ENCODE data around the gene IFFO2.

IFFO2 gene

GRCh38 chr1:18948913-18949685 lies 7.4 kb downstream of the IFFO2 start:
- Histone ChIP-seq H3K27me3 (replicated peaks) (no peaks in the 10 kb centered on the region), H3K27ac (peak overlapping the region; percentile 73), H3K4me3 (ENCODE audit: low read depth, low read length) (no peak overlapping the region), H3K36me3 (replicated peaks) (no peaks in the 10 kb centered on the region)
- DNase-seq, result peak; percentile 66
- in situ Hi-C loops (cut with HindIII; ENCODE audit: low pct_ligation_motif_present, low sequenced_read_pairs), result no loop called here
- TF ChIP-seq CTCF (IDR thresholded peaks at IDR 0.05; ENCODE audit: low read depth, low read length, missing control alignments), result peak; percentile 41

GRCh38 chr1:18948048-18948912 lies 8.2 kb downstream of the IFFO2 start:
- H3K36me3 ChIP-seq (replicated peaks), result no peaks in the 10 kb centered on the region
- DNase-seq, result no peak
- H3K27me3 ChIP-seq (replicated peaks), result no peaks in the 10 kb centered on the region
- H3K4me3 ChIP-seq (ENCODE audit: low read depth, low read length), result no peak overlapping the region
- peak overlapping the region; percentile 73 for H3K27ac ChIP-seq
- in situ Hi-C loops (cut with HindIII; ENCODE audit: low pct_ligation_motif_present, low sequenced_read_pairs), result no loop called here
- TF ChIP-seq CTCF (IDR thresholded peaks at IDR 0.05; ENCODE audit: low read depth, low read length, missing control alignments), result no peak

- in situ Hi-C loops (cut with HindIII; ENCODE audit: low pct_ligation_motif_present, low sequenced_read_pairs), result no loop called here
- H3K4me3 ChIP-seq (ENCODE audit: low read depth, low read length), result no peak overlapping the region
- H3K36me3 ChIP-seq (replicated peaks), result no peaks in the 10 kb centered on the region
- no peak for DNase-seq
- H3K27me3 ChIP-seq (replicated peaks), result no peaks in the 10 kb centered on the region
- no peak for TF ChIP-seq CTCF (IDR thresholded peaks at IDR 0.05; ENCODE audit: low read depth, low read length, missing control alignments)
- no peak overlapping the region for H3K27ac ChIP-seq
Measured at GRCh38 chr1:18947570-18947969, 8.9 kb downstream of the IFFO2 start.

GRCh38 chr1:18946550-18947381 lies 9.7 kb downstream of the IFFO2 start:
- in situ Hi-C loops (cut with HindIII; ENCODE audit: low pct_ligation_motif_present, low sequenced_read_pairs), result no loop called here
- no peaks in the 10 kb centered on the region for H3K27me3 ChIP-seq (replicated peaks)
- H3K36me3 ChIP-seq (replicated peaks), result no peaks in the 10 kb centered on the region
- no peak for TF ChIP-seq CTCF (IDR thresholded peaks at IDR 0.05; ENCODE audit: low read depth, low read length, missing control alignments)
- no peak for DNase-seq
- no peak overlapping the region for H3K27ac ChIP-seq
- no peak overlapping the region for H3K4me3 ChIP-seq (ENCODE audit: low read depth, low read length)

GRCh38 chr1:18945401-18945849 lies 11.1 kb downstream of the IFFO2 start:
- H3K36me3 ChIP-seq (replicated peaks), result no peaks in the 10 kb centered on the region
- DNase-seq, result no peak
- in situ Hi-C loops (cut with HindIII; ENCODE audit: low pct_ligation_motif_present, low sequenced_read_pairs), result no loop called here
- no peak overlapping the region for H3K27ac ChIP-seq
- H3K27me3 ChIP-seq (replicated peaks), result no peaks in the 10 kb centered on the region
- TF ChIP-seq CTCF (IDR thresholded peaks at IDR 0.05; ENCODE audit: low read depth, low read length, missing control alignments), result no peak
- H3K4me3 ChIP-seq (ENCODE audit: low read depth, low read length), result no peak overlapping the region
